Lower leg skin (tissue), 3 donors: Measurements from ENCODE around the gene SPDYE2B.
"Not testable (repeated sequence)": the region's sequence is repeated elsewhere in the genome, so short reads cannot be mapped to it uniquely, and the experiment has no call there.

Experiments
- POLR2A ChIP-seq, 2 donors: fragments of 450-650 bp; IDR thresholded peaks; one replicate each; pipeline ENCODE4 v1.6.1; 2016 to 2017; ENCODE audit warnings: antibody characterized with exemption in 2 of 2, mild to moderate bottlenecking in 1 of 2, moderate library complexity in 1 of 2
- TF ChIP-seq, protein P1 (sequence below), 3 donors: fragments of 450-650 bp; IDR thresholded peaks; one replicate each; pipeline ENCODE4 v1.5.1; 2016; ENCODE audit warnings: antibody characterized with exemption in 3 of 3, mild to moderate bottlenecking in 3 of 3, moderate library complexity in 2 of 3

DNA sequence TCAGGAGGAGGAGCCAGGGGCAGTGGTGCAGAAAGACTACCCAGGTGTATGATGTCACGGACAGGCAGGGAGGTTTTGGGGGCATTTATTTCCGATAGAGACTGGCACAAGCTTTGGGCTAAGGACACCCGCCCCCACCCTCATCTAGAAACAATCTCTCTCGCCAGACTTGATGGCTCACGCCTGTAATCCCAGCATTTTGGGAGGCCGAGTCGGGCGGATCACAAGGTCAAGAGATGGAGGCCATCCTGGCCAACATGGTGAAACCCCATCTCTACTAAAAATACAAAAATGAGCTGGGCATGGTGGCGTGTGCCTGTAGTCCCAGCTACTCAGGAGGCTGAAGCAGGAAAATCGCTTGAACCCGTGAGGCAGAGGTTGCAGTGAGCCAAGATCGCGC lies 13.2 kb upstream of the SPDYE2B start:
- TF ChIP-seq, protein P1, sequence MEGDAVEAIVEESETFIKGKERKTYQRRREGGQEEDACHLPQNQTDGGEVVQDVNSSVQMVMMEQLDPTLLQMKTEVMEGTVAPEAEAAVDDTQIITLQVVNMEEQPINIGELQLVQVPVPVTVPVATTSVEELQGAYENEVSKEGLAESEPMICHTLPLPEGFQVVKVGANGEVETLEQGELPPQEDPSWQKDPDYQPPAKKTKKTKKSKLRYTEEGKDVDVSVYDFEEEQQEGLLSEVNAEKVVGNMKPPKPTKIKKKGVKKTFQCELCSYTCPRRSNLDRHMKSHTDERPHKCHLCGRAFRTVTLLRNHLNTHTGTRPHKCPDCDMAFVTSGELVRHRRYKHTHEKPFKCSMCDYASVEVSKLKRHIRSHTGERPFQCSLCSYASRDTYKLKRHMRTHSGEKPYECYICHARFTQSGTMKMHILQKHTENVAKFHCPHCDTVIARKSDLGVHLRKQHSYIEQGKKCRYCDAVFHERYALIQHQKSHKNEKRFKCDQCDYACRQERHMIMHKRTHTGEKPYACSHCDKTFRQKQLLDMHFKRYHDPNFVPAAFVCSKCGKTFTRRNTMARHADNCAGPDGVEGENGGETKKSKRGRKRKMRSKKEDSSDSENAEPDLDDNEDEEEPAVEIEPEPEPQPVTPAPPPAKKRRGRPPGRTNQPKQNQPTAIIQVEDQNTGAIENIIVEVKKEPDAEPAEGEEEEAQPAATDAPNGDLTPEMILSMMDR (IDR thresholded peaks at IDR 0.05) = not testable (repeated sequence)
- not testable (repeated sequence) for TF ChIP-seq POLR2A (IDR thresholded peaks at IDR 0.05)
